Renal pelvis (tissue), 4 donors: ENCODE results near the gene GNA15. TPM values are rescaled to one million over a fixed set of nuclear protein-coding genes. Genes with fewer than 3 reads are reported as not detected.

ENCODE experiments used
- DNase-seq: peaks from one replicate; pipeline ENCODE4 v3.0.0-alpha.2; 2013
- polyA plus RNA-seq, 3 donors: library from polyadenylated mRNA; unstranded; fragments of 120-200 nt; gene quantifications; one replicate each; pipeline ENCODE4 v1.2.1, GENCODE V29; 2013; ENCODE audit not compliant: insufficient read length in 3 of 3

The GNA15 gene
- polyA plus RNA-seq, 3 donors: 0.99 to 1.4 (median 1.0) TPM

GRCh38 chr19:3119693-3120380 is 16.0 kb upstream of the GNA15 start:
- no peak for DNase-seq

DNA sequence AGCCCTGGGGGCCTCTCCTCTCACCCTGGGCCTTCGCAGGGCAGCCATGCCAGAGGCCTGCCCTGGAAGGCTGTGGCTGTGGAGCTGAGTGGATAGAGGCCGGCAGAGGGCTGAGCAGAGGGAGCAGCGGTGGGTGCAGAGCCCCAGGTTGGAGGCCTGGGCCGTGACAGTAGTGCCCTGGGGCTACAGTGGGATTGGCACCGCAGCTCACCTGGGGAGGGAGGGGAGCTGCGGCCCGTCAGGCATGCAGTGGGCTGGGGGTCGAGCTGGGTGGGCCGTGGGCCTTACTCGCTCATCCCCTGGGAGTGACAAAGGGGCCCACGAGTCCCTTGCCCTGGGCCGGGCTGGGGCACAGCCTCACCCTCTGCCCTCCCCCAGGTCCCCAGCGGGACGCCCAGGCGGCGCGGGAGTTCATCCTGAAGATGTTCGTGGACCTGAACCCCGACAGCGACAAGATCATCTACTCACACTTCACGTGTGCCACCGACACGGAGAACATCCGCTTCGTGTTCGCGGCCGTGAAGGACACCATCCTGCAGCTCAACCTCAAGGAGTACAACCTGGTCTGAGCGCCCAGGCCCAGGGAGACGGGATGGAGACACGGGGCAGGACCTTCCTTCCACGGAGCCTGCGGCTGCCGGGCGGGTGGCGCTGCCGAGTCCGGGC is 15.1 kb upstream of the GNA15 start:
- DNase-seq: no peak

DNA sequence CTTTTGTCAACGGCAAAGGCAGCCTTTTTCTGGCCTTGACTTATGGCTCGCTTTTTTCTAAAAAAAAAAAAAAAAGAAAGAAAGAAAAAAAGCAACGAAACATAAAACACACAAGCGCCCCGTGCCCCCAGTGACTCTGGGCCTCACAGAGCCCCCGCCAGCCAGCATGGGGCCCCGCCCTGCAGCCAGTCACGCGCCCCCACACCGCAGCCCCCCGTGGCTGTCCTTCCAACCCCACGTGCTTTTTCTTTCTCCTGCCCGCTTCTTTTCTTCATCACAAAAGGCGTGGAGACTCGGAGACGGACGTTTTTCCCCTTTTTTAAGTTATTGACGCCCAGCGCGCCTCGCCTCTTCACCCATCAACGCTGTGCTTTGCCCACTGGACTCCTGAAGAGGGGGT is 14.4 kb upstream of the GNA15 start:
- DNase-seq: no peak

- DNase-seq: no peak
Observed at GRCh38 chr19:3121821-3122511, 13.9 kb upstream of the GNA15 start.

DNA sequence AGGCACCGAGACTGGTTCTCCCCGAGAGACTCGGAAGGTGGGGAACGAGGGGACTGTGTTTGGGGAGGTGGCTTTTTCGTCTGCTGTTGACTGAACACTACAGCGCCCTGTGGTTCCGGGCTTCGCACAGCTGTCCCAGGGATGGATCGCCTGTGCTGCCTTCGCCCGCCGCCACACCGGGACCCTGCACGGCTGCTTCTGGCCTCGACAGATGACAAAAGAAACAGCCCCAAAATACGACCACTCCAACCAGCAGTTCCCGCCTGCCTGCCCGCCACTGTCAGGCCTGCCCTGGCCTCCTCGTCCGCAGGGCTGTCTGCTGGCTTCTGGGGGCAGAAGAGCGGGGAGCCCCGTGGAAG is 13.3 kb upstream of the GNA15 start:
- DNase-seq: no peak

GRCh38 chr19:3123088-3123721 is 12.6 kb upstream of the GNA15 start:
- DNase-seq: no peak

DNA sequence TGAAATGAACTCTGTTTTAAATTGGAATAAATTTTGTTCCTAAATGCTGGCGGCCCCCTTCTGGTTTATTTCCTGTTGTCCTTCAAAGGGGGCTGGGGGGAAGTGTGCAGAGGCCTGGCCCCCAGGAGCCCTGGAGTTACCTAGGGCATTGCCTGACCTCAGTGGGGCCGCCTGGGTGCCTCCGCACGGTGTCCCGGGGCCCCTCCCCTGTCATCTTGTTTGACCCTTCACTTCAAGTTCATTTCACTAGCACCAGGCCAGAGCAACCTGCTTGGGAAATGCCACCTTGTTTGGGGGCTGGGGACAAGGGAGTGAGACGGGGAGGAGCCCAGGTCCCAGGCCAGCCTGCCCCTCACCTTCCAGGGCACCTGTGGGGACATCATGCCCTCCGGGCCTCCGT is 11.9 kb upstream of the GNA15 start:
- DNase-seq: no peak

DNA sequence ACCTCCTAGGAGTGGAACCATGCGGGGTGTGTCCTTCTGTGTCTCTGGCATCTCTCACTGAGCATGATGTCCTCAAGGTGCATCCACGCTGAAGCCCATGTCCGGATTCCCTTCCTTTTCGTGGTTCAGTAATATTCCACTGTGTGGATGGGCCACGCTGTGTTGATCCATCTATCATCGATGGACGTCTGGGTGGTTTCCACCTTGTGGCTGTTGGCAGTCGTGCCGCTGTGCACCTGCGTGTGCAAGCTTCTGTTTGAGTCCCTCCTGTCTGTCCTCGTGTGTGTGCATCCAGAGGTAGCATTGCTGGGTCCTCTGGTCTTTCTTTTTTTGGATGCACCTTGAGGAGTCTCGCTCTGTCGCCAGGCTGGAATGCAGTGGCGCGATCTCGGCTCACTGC is 11.2 kb upstream of the GNA15 start:
- DNase-seq: no peak

DNA sequence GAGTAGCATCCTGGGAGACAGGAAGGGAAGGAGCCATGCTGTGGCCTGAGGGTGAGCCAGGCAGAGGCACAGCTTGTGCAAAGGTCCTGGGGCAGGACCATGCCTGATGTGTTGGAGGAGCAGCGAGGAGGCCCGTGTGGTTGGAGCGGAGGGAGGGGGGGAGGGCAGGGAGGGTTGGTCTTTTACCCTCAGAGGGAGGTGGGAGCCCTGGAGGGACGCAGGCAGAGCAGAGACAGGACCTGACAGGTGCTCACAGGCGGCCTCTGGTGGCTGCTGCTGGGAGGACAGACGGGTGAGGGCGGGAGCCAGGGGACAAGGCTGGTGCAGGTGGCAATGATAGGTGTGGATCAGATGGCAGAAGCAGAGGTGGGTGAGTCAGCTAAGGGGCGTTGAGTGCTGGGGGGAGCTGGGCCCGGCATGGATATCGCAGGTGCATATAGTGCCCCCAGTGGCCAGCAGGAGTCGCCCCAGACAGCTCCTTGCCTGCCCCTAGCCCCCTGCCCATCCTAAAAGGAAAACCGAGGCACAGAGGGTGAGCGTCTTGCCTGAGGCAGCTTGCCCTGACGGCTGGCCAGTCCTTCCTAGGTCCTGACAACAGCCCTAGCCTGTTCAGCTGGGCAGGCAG is 9.8 kb upstream of the GNA15 start:
- no peak for DNase-seq

GRCh38 chr19:3129112-3129511 is 6.7 kb upstream of the GNA15 start:
- no peak for DNase-seq

DNA sequence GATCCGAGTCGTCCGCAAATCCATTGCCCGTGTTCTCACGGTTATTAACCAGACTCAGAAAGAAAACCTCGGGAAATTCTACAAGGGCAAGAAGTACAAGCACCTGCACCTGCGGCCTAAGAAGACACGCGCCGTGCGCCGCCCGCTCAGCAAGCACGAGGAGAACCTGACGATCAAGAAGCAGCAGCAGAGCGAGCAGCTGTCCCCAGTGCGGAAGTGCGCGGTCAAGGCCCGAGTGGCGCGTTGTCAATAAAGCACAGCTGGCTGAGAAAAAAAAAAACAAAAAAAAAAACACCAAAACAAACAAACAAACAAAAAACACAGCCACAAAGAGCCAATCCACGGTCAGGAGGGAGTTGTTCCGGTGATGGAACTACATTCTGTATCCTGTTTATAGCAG is 4.7 kb upstream of the GNA15 start:
- no peak for DNase-seq

GRCh38 chr19:3132971-3133792 is 2.7 kb upstream of the GNA15 start:
- peak; percentile 42 for DNase-seq

DNA sequence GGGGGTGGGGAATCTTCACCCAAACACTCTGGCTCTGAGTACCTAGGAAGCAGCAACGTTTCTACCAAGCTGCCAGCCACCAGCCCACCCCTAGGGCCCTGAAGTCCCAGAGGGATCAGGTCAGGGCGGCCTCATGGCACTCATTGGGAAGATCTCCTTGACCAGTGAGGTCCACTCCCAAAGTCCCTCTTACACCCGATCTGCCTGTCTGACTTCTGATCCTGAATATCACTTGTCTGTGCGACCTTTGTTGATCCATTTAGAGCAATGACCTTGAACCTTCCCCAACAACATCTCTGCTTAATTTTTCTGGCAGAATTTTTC is 2.1 kb upstream of the GNA15 start:
- DNase-seq: no peak

- no peak for DNase-seq
Observed at GRCh38 chr19:3136684-3137055, 837 bp downstream of the GNA15 start.

DNA sequence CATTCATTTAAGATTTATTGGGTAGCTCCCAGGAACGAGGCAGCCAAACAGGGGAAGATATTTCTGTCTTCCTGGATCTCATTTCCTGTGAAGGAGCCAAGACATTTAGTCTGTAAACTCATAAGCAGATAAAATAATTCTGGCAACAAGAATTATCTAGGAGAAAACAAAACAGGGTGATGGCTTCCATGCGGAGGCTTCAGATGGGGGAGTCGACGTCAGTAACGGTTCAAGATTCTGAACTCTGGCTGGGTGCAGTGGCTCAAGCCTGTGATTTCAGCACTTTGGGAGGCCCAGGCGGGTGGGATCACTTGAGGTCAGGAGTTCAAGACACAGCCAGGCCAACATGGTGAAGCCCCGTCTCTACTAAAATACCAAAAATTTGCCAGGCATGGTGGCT is 1.3 kb downstream of the GNA15 start:
- DNase-seq: peak; percentile 48

- DNase-seq: no peak
Observed at GRCh38 chr19:3138268-3138667, 2.4 kb downstream of the GNA15 start.

DNA sequence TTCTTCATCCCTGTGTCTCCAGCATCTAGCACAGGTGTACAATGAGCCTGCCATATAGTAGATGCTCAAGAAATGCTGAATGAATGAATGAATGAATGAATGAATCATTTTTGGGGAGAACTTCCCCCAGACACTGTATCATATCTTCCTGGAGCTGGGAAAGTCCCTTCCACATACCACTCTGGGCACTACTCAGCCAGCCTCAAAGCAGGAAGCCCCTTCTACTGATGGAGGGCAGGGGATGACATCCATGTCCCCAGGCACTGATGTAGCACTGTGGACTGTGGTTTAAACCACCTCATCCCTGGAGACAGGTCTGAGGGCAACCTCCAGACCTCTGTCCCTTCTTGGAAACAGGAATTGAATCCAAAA is 4.8 kb downstream of the GNA15 start:
- no peak for DNase-seq

DNA sequence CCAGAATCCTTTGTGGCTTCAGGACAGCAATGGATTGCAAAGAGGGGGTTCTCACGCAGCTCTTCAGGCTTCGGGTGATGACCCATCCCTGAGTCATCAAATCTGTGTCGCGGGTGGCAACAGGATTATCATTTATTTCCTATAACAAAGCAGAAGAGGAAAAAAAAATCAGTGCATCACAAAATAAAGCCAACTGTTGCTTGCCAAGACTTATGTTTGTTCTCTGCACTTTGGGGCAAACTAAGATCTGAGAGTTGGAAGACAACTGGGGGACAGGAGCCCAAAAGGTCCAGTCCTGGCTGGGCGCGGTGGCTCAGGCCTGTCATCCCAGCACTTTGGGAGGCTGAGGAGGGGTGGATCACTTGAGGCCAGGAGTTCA is 6.4 kb downstream of the GNA15 start:
- no peak for DNase-seq

GRCh38 chr19:3142781-3143337 is 7.0 kb downstream of the GNA15 start:
- DNase-seq: no peak

- DNase-seq: no peak
Observed at GRCh38 chr19:3145909-3146676, 10.3 kb downstream of the GNA15 start.

- no peak for DNase-seq
Observed at GRCh38 chr19:3146677-3147100, 10.9 kb downstream of the GNA15 start.
